Immature natural killer cell (primary cell): ENCODE measurements around the gene PLCD4. TPM values are rescaled to one million over a fixed set of nuclear protein-coding genes. Genes with fewer than 3 reads are reported as not detected.

Experiments
- DNase-seq, 3 donors: peaks; one replicate each; pipeline ENCODE4 v3.0.0; 2022; ENCODE audit warnings: mixed read lengths in 1 of 3
- H3K27ac Mint-ChIP-seq, 6 donors: one replicate each; pipeline ENCODE4 v1.8.0; 2020; ENCODE audit warnings: mixed read lengths in 6 of 6, mild to moderate bottlenecking in 5 of 6, inconsistent platforms in 4 of 6, moderate library complexity in 3 of 6
- H3K27me3 Mint-ChIP-seq, 3 donors: one replicate each; pipeline ENCODE4 v1.8.0; 2020 to 2021; ENCODE audit warnings: low read depth in 3 of 3, mild to moderate bottlenecking in 3 of 3, mixed read lengths in 3 of 3, moderate library complexity in 3 of 3, inconsistent platforms in 1 of 3
- H3K36me3 Mint-ChIP-seq, 3 donors: one replicate each; pipeline ENCODE4 v1.8.0; 2020; ENCODE audit warnings: mixed read lengths in 3 of 3, inconsistent platforms in 2 of 3, mild to moderate bottlenecking in 2 of 3
- H3K4me1 Mint-ChIP-seq, 2 donors: one replicate each; pipeline ENCODE4 v1.8.0; 2020; ENCODE audit warnings: inconsistent platforms in 2 of 2, mild to moderate bottlenecking in 2 of 2, mixed read lengths in 2 of 2, moderate library complexity in 1 of 2
- H3K4me3 Mint-ChIP-seq, 5 donors: one replicate each; pipeline ENCODE4 v1.8.0; 2020; ENCODE audit warnings: mild to moderate bottlenecking in 5 of 5, mixed read lengths in 5 of 5, inconsistent platforms in 3 of 5, moderate library complexity in 3 of 5
- H3K9me3 Mint-ChIP-seq, 6 donors: one replicate each; pipeline ENCODE4 v1.8.0; 2020; ENCODE audit warnings: mild to moderate bottlenecking in 6 of 6, mixed read lengths in 6 of 6, inconsistent platforms in 4 of 6, moderate library complexity in 3 of 6
- polyA plus RNA-seq, 3 donors: library from polyadenylated mRNA; unstranded; fragments of 300-500 nt; fragmentation: Illumina TruSeq; gene quantifications; one replicate each; pipeline ENCODE4 v1.2.3, GENCODE V29; 2021

Gene PLCD4
- polyA plus RNA-seq, 3 donors from 2014 or later = 0.71 TPM; not detected in 2

DNA sequence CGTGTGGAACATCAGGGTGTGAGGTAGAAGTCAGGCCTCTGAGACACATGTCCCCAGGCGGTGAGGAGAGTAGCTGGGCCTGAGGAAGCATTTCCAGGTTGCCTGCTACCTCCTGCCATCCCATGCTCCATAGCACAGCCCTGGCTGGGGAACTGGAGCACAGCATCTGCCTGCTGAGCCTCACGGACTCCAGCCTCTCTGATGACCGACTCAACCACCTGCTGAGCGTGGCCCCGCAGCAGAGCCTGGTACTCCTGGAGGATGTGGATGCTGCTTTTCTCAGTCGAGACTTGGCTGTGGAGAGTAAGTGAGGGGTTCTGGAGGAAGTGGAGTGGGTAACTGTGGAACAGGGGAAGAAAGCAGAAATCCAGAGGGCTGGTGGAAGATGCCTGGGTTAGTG, 54.7 kb downstream of the PLCD4 start:
- DNase-seq = no peak
- Mint-ChIP-seq H3K27ac (peak overlapping the region in 1 of 6 donors; percentile 66), H3K4me1 (peaks cover 28 to 34% of the 10 kb centered on the region in 2 donors), H3K36me3 (peaks cover 16 to 35% (median 22%) of the 10 kb centered on the region in 3 donors), H3K4me3 (no peak overlapping the region), H3K9me3 (no peaks in the 10 kb centered on the region), H3K27me3 (peaks cover 0 to 2% (median 1%) of the 10 kb centered on the region in 3 donors)

DNA sequence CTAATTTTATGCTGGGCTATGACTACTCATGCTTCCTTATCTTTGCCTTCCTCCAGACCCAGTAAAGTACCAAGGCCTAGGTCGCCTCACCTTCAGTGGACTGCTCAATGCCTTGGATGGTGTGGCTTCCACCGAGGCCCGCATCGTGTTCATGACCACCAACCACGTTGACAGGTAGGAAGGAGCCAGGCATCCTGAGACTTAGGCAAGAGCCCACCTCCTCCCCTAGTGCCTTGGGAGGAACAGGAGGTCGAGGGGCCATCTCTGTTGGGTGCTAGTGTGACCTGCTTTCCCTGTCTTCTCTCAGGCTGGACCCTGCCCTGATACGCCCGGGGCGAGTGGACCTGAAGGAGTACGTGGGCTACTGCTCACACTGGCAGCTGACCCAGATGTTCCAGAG, 55.1 kb downstream of the PLCD4 start:
- H3K36me3 Mint-ChIP-seq = peaks cover 16 to 34% (median 19%) of the 10 kb centered on the region in 3 donors

GRCh38 chr2:218663901-218664300, 56.2 kb downstream of the PLCD4 start:
- Mint-ChIP-seq H3K36me3 (peaks cover 16 to 39% (median 19%) of the 10 kb centered on the region in 3 donors), H3K4me3 (no peak overlapping the region), H3K4me1 (peaks cover 15 to 18% of the 10 kb centered on the region in 2 donors), H3K27ac (no peak overlapping the region), H3K27me3 (peaks cover 0 to 3% (median 0%) of the 10 kb centered on the region in 3 donors), H3K9me3 (no peaks in the 10 kb centered on the region)
- DNase-seq = no peak

More for the DNA sequence above, 55.1 kb downstream of the PLCD4 start:
- peaks cover 0 to 2% (median 1%) of the 10 kb centered on the region in 3 donors for H3K27me3 Mint-ChIP-seq
- peaks cover 25 to 29% of the 10 kb centered on the region in 2 donors for H3K4me1 Mint-ChIP-seq
- no peak overlapping the region for H3K27ac Mint-ChIP-seq
- no peak for DNase-seq
- no peaks in the 10 kb centered on the region for H3K9me3 Mint-ChIP-seq
- no peak overlapping the region for H3K4me3 Mint-ChIP-seq

GRCh38 chr2:218664653-218665052, 57.0 kb downstream of the PLCD4 start:
- Mint-ChIP-seq H3K4me1 (peaks cover 8 to 17% of the 10 kb centered on the region in 2 donors), H3K9me3 (no peaks in the 10 kb centered on the region), H3K4me3 (no peak overlapping the region), H3K36me3 (peaks cover 16 to 39% (median 19%) of the 10 kb centered on the region in 3 donors), H3K27me3 (peaks cover 0 to 1% (median 0%) of the 10 kb centered on the region in 3 donors), H3K27ac (no peak overlapping the region)
- DNase-seq = no peak

GRCh38 chr2:218671097-218671653, 63.5 kb downstream of the PLCD4 start:
- DNase-seq = no peak
- H3K4me1 Mint-ChIP-seq = peaks cover 23 to 31% of the 10 kb centered on the region in 2 donors
- no peaks in the 10 kb centered on the region for H3K9me3 Mint-ChIP-seq
- H3K27ac Mint-ChIP-seq = peak overlapping the region; percentile 96 to 97 (median 97)
- H3K4me3 Mint-ChIP-seq = peak overlapping the region; percentile 96 to 100 (median 97)
- H3K36me3 Mint-ChIP-seq = peaks cover 4 to 18% (median 7%) of the 10 kb centered on the region in 3 donors
- H3K27me3 Mint-ChIP-seq = peaks cover 0 to 4% (median 0%) of the 10 kb centered on the region in 3 donors

- H3K4me1 Mint-ChIP-seq = peaks cover 23 to 31% of the 10 kb centered on the region in 2 donors
- H3K9me3 Mint-ChIP-seq = no peaks in the 10 kb centered on the region
- H3K36me3 Mint-ChIP-seq = peaks cover 3 to 20% (median 10%) of the 10 kb centered on the region in 3 donors
- H3K4me3 Mint-ChIP-seq = peak within 1 kb of the TSS; percentile 96 to 100 (median 97)
- H3K27me3 Mint-ChIP-seq = peaks cover 0 to 4% (median 0%) of the 10 kb centered on the region in 3 donors
- peak; percentile 77 to 82 (median 79) for DNase-seq
- H3K27ac Mint-ChIP-seq = peak within 1 kb of the TSS; percentile 96 to 97 (median 97)
These were observed 64.2 kb downstream of the PLCD4 start, which contains the start of the genes RNF25 and STK36 for GRCh38 chr2:218671654-218672566. TSS of gene RNF25 (minus strand) at chr2:218672002. CDS start at chr2:218671970, 32 bp downstream. TSS of gene STK36 (plus strand) at chr2:218672086. CDS start at chr2:218672830, 744 bp downstream.

DNA sequence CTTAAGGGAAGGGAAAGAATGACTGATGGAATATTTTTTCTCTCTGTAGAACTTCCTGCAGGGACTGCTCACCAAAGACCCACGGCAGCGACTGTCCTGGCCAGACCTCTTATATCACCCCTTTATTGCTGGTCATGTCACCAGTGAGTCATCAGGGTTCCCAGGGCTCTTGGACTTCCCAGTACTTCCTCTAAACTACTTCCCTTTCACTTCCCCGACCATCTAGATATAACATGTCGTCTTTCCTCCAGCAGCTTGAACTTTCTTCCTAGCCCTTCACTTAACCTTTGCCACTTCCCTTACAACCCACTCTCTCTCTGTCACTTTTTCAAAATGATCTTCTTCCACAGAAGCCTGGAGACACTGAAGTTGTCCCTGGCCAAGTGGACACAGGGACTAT, 71.4 kb downstream of the PLCD4 start:
- Mint-ChIP-seq H3K4me3 (no peak overlapping the region), H3K27me3 (no peaks in the 10 kb centered on the region), H3K27ac (peak overlapping the region in 1 of 6 donors; percentile 20), H3K9me3 (no peaks in the 10 kb centered on the region), H3K36me3 (peaks cover 14 to 34% (median 20%) of the 10 kb centered on the region in 3 donors), H3K4me1 (no peaks in the 10 kb centered on the region)
- no peak for DNase-seq

- no peaks in the 10 kb centered on the region for H3K4me1 Mint-ChIP-seq
- H3K27ac Mint-ChIP-seq = no peak overlapping the region
- no peaks in the 10 kb centered on the region for H3K27me3 Mint-ChIP-seq
- peaks cover 14 to 34% (median 20%) of the 10 kb centered on the region in 3 donors for H3K36me3 Mint-ChIP-seq
- DNase-seq = no peak
- H3K4me3 Mint-ChIP-seq = no peak overlapping the region
- H3K9me3 Mint-ChIP-seq = no peaks in the 10 kb centered on the region
These were observed 72.4 kb downstream of the PLCD4 start for GRCh38 chr2:218680061-218680460.

Other genes with a start within 250 kb of the PLCD4 start
- gene SLC11A1, start 225.6 kb upstream of the PLCD4 start, polyA plus RNA-seq = 1 to 10 TPM in 2 of 3 donors, under 1 TPM in 1; 0.66 to 1.8 (median 1.2) TPM
- 10 to 100 TPM; 43.7 to 78.5 (median 61.8) TPM for gene CTDSP1, start 208.0 kb upstream of the PLCD4 start, polyA plus RNA-seq
- gene VIL1, start 188.8 kb upstream of the PLCD4 start, polyA plus RNA-seq = under 1 TPM in 2 of 3 donors, not detected in 1; 0.47 to 0.63 TPM
- gene USP37, start 39.5 kb upstream of the PLCD4 start, polyA plus RNA-seq = 1 to 10 TPM; 4.3 to 7.7 (median 6.1) TPM
- 10 to 100 TPM; 17.7 to 22.3 (median 19.9) TPM for gene CNOT9, start 39.1 kb upstream of the PLCD4 start, polyA plus RNA-seq
- 10 to 100 TPM in 1 of 3 donors, 1 to 10 TPM in 1, not detected in 1; 2.8 to 18.2 TPM for gene ZNF142, start 51.7 kb downstream of the PLCD4 start, polyA plus RNA-seq
- gene BCS1L, start 51.8 kb downstream of the PLCD4 start, polyA plus RNA-seq = 10 to 100 TPM; 15.7 to 25.3 (median 16.8) TPM
- 10 to 100 TPM in 2 of 3 donors, 1 to 10 TPM in 1; 7.7 to 16.7 (median 16.3) TPM for gene RNF25, start 64.1 kb downstream of the PLCD4 start, polyA plus RNA-seq
- gene STK36, start 64.2 kb downstream of the PLCD4 start, polyA plus RNA-seq = 1 to 10 TPM; 3.0 to 3.9 (median 3.9) TPM
- gene TTLL4, start 102.9 kb downstream of the PLCD4 start, polyA plus RNA-seq = 1 to 10 TPM in 2 of 3 donors, under 1 TPM in 1; 0.14 to 5.4 (median 3.8) TPM
- gene CYP27A1, start 174.2 kb downstream of the PLCD4 start, polyA plus RNA-seq = under 1 TPM in 2 of 3 donors, not detected in 1; 0.34 to 0.60 TPM
- gene PRKAG3, start 223.9 kb downstream of the PLCD4 start, polyA plus RNA-seq = not detected